GM23248 (cell line): Measurements from ENCODE around the gene CDH13.

ENCODE experiments used
- EZH2 ChIP-seq: fragments of 200-600 bp; sonication (generic); IDR thresholded peaks from 2 replicates; pipeline ENCODE4 v1.6.1; 2018; ENCODE audit warnings: antibody characterized with exemption, mild to moderate bottlenecking; ENCODE audit not compliant: insufficient read depth, poor library complexity, severe bottlenecking
- EZH2phosphoT487 ChIP-seq: fragments of 200-600 bp; sonication (generic); IDR thresholded peaks from 2 replicates; pipeline ENCODE4 v1.6.1; 2018; ENCODE audit warnings: antibody characterized with exemption, moderate library complexity, mild to moderate bottlenecking, low read depth; ENCODE audit not compliant: insufficient read depth

DNA sequence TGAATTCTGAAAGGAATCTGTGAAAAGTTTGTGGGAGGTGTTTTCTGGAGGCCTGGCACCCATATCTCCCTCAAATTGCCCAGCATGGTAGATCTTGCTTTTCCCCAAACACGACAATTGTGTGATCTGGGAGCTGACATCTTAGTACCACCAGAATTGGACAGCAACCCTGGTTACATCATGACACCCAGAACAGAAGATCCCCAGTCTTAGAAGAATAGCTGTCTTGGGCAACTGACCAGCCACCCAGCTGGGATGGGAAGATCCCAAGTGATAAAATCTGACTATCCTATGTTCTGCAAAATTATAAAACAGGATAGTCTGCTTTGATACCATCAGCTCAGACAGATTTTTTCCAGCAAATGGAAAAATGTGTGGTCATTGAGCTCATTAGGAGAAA is 235.3 kb downstream of the CDH13 start:
- no peak for TF ChIP-seq EZH2
- TF ChIP-seq EZH2phosphoT487: no peak
